Caco-2 (cell line): ENCODE data around the gene MEF2D. TPM values are rescaled to one million over a fixed set of nuclear protein-coding genes. Genes with fewer than 3 reads are reported as not detected.
A peak's percentile ranks its signal among the peaks of the same experiment; 100 is the strongest.

Experiments used
- BruUV-seq: library from RNA; stranded (reverse); fragments of 400-500 nt; replicated peaks from 2 replicates; lab custom pipeline; 2021; lab: Mats Ljungman, UMichigan
- CTCF ChIA-PET: fragments of 300-600 bp; sonication (Branson Sonifier 250); formaldehyde crosslinking; loops from one replicate; lab custom pipeline; 2022; ENCODE audit warnings: antibody characterized with exemption; lab: Charles Lee
- POLR2A ChIA-PET: fragments of 300-600 bp; sonication (Branson Sonifier 250); formaldehyde crosslinking; loops from one replicate; lab custom pipeline; 2022; ENCODE audit warnings: antibody characterized with exemption; lab: Charles Lee
- DNase-seq, 2 experiments: peaks; one replicate each; pipeline versions ENCODE4 v3.0.0 to v3.0.0-alpha.2; 2020 to 2022
- H3K27me3 ChIP-seq: replicated peaks from 2 replicates; pipeline ENCODE4 v1.6.0; 2011; ENCODE audit warnings: low read length; ENCODE audit not compliant: control insufficient read depth, insufficient read depth
- H3K36me3 ChIP-seq: 2 replicates; pipeline ENCODE4 v1.5.1; 2011; ENCODE audit warnings: low read length; ENCODE audit not compliant: control insufficient read depth, insufficient read depth
- H3K4me1 ChIP-seq: fragments of 250-450 bp; sonication (Bioruptor Pico); 2 replicates; pipeline ENCODE4 v1.5.1; 2020; ENCODE audit warnings: mild to moderate bottlenecking
- H3K4me3 ChIP-seq: 2 replicates; pipeline ENCODE4 v1.5.1; 2011; ENCODE audit warnings: low read depth, mild to moderate bottlenecking, control low read depth, low read length
- H3K9me3 ChIP-seq: fragments of 250-450 bp; sonication (Bioruptor Pico); 2 replicates; pipeline ENCODE4 v1.5.1; 2020; ENCODE audit warnings: mild to moderate bottlenecking, moderate library complexity
- H3K27ac Mint-ChIP-seq: one replicate; pipeline ENCODE4 v1.8.0; 2022; ENCODE audit warnings: mixed read lengths; ENCODE audit not compliant: unreplicated experiment
- H3K27me3 Mint-ChIP-seq: one replicate; pipeline ENCODE4 v1.8.0; 2022; ENCODE audit warnings: mixed read lengths; ENCODE audit not compliant: insufficient read depth, unreplicated experiment
- H3K36me3 Mint-ChIP-seq: one replicate; pipeline ENCODE4 v1.8.0; 2022; ENCODE audit warnings: mild to moderate bottlenecking, mixed read lengths; ENCODE audit not compliant: insufficient read depth, unreplicated experiment
- H3K4me1 Mint-ChIP-seq: one replicate; pipeline ENCODE4 v1.8.0; 2022; ENCODE audit warnings: low read depth, mixed read lengths; ENCODE audit not compliant: unreplicated experiment
- H3K4me3 Mint-ChIP-seq: one replicate; pipeline ENCODE4 v1.8.0; 2022; ENCODE audit warnings: mild to moderate bottlenecking, moderate library complexity, mixed read lengths; ENCODE audit not compliant: unreplicated experiment
- H3K9me3 Mint-ChIP-seq: one replicate; pipeline ENCODE4 v1.8.0; 2022; ENCODE audit warnings: mixed read lengths; ENCODE audit not compliant: unreplicated experiment
- CTCF ChIP-seq, 2 experiments: fragments of 200-600 bp in 1 of 2; IDR thresholded peaks; 1 replicate in 1 of 2; 2 replicates in 1 of 2; pipeline versions ENCODE4 v1.5.1 to v1.8.0; 2011 to 2022; ENCODE audit warnings: antibody characterized with exemption in 1 of 2, control low read depth in 1 of 2, inconsistent platforms in 1 of 2, low read depth in 1 of 2, low read length in 1 of 2, mild to moderate bottlenecking in 1 of 2, moderate library complexity in 1 of 2; ENCODE audit not compliant: insufficient read depth in 1 of 2, severe bottlenecking in 1 of 2, unreplicated experiment in 1 of 2
- intact Hi-C: fragments of 100-400 bp; cut with micrococcal nuclease; formaldehyde crosslinking; loops from one replicate; pipeline ENCODE4 v1.10.0; 2022; ENCODE audit not compliant: unreplicated experiment
- microRNA-seq: library from miRNA; unstranded; fragments of <30 nt; microRNA quantifications from one replicate; pipeline ENCODE4 v1.2.0, GENCODE V29; 2022
- total RNA-seq: library from RNA; stranded (reverse); gene quantifications from 2 replicates; pipeline ENCODE4 v1.2.3, GENCODE V29; 2022

Gene MEF2D
- total RNA-seq, 1 experiment from 2014 or later = 18.6 TPM

DNA sequence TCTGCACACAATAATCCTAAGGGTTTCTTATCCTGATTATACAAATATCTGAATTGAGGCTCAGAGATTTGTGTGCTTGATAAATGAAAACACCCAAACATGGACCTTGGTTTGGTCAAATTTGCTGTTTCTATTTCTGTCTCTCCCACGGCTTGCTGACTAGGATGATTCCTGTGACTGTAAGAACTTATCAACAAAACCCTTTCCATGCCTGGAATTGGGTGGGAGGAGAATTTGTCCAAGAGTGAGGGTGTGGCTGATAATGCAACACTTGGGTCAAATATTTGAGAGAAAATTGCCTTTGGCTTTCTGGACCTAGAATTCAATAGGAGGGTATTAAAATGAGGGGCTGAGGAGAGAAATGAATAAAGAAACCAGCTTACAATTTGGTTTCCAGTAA lies 83.6 kb downstream of the MEF2D start:
- Histone ChIP-seq H3K4me1 (peaks cover 27% of the 10 kb centered on the region), H3K4me3 (no peak overlapping the region), H3K27me3 (no peaks in the 10 kb centered on the region; the same call in 1 of the 2 replicates), H3K9me3 (no peaks in the 10 kb centered on the region), H3K36me3 (no peaks in the 10 kb centered on the region)
- DNase-seq = no peak
- Mint-ChIP-seq H3K9me3 (no peaks in the 10 kb centered on the region), H3K4me3 (no peak overlapping the region), H3K27ac (no peak overlapping the region), H3K4me1 (peaks cover 13% of the 10 kb centered on the region), H3K27me3 (peaks cover 3% of the 10 kb centered on the region), H3K36me3 (peaks cover 7% of the 10 kb centered on the region)
- ChIA-PET CTCF (interaction anchor here (1.0 to 1.2 kb wide), 2 partner anchors 31 kb away, joined by 4 read pairs; no protein-coding TSS in a partner anchor), POLR2A (no interaction called here)
- no TSS peak for BruUV-seq
- intact Hi-C loops = no loop called here
- no peak for TF ChIP-seq CTCF (IDR thresholded peaks at IDR 0.05; ENCODE audit: insufficient read depth in 1 of 2, low read depth in 1 of 2, low read length in 1 of 2, severe bottlenecking in 1 of 2, unreplicated experiment in 1 of 2)

DNA sequence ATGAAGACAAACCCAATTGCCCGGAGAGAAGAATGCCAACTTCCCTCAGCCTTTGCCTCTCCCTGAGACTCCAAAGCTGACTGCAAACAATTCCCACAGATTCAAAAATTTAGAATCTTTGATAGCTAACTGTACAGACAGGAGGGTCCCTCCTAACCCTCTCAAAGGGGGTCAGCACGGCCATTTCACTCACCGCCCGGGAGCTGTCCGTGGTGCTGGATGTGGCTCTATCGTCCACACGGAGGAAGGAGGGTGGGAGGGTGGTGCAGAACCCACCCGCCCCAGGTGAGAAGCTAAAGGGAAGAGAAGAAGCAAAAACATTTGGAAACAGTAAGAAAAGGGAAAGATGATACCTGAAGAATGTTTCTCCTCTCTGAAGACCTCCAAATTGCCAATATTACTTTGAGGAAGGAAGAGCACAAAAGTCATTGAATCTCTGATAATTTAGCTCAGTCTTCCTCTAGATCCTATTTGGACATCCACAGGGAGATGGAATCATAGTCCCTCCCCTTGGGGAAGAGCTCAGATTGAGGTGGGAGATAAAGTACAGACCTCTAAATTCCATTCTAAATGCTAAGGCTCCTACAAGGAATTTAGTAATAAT lies 86.0 kb downstream of the MEF2D start:
- intact Hi-C loops = no loop called here
- Histone ChIP-seq H3K27me3 (no peaks in the 10 kb centered on the region; the same call in 1 of the 2 replicates), H3K4me1 (peaks cover 13% of the 10 kb centered on the region), H3K4me3 (no peak overlapping the region), H3K36me3 (no peaks in the 10 kb centered on the region), H3K9me3 (no peaks in the 10 kb centered on the region)
- ChIA-PET CTCF (interaction anchor here (2.4 kb wide), 1 partner anchor 31 kb away, joined by 7 read pairs; no protein-coding TSS in a partner anchor), POLR2A (interaction anchor here (0.5 kb wide), 1 partner anchor 86 kb away, joined by 5 read pairs; no protein-coding TSS in a partner anchor)
- H3K27me3 Mint-ChIP-seq = no peaks in the 10 kb centered on the region
- peaks cover 10% of the 10 kb centered on the region for H3K4me1 Mint-ChIP-seq
- H3K4me3 Mint-ChIP-seq = no peak overlapping the region
- peak in 1 of 2 experiments; percentile 57 for DNase-seq
- BruUV-seq = no TSS peak
- no peak for TF ChIP-seq CTCF (IDR thresholded peaks at IDR 0.05; ENCODE audit: insufficient read depth in 1 of 2, low read depth in 1 of 2, low read length in 1 of 2, severe bottlenecking in 1 of 2, unreplicated experiment in 1 of 2)
- no peaks in the 10 kb centered on the region for H3K36me3 Mint-ChIP-seq
- H3K27ac Mint-ChIP-seq = no peak overlapping the region
- no peaks in the 10 kb centered on the region for H3K9me3 Mint-ChIP-seq

Small RNA genes within 50 kb of the gene (microRNA-seq; reads per million reads assigned to microRNA genes)
- not detected for gene MIR9-1

Other genes with a start within 250 kb of the MEF2D start
- gene SMG5, start 217.9 kb downstream of the MEF2D start, total RNA-seq = 146 and 155 TPM in 2 replicates
- 9.5 and 10.7 TPM in 2 replicates for gene TMEM79, start 216.4 kb downstream of the MEF2D start, total RNA-seq
- 63.9 and 74.4 TPM in 2 replicates for gene GLMP, start 205.1 kb downstream of the MEF2D start, total RNA-seq
- not detected in 2 replicates for gene VHLL, start 201.5 kb downstream of the MEF2D start, total RNA-seq
- gene CCT3, start 162.5 kb downstream of the MEF2D start, total RNA-seq = 340 and 380 TPM in 2 replicates
- 2.8 and 3.9 TPM in 2 replicates for gene TSACC, start 162.2 kb downstream of the MEF2D start, total RNA-seq
- 4.6 and 6.5 TPM in 2 replicates for gene RHBG, start 131.6 kb downstream of the MEF2D start, total RNA-seq
- gene IQGAP3, start 71.8 kb upstream of the MEF2D start, total RNA-seq = 35.8 and 37.6 TPM in 2 replicates
- gene TTC24, start 78.9 kb upstream of the MEF2D start, total RNA-seq = not detected in 2 replicates
- gene NAXE, start 91.0 kb upstream of the MEF2D start, total RNA-seq = 99.8 and 105 TPM in 2 replicates
- 52.5 and 53.5 TPM in 2 replicates for gene GPATCH4, start 100.7 kb upstream of the MEF2D start, total RNA-seq
- gene HAPLN2, start 118.6 kb upstream of the MEF2D start, total RNA-seq = not detected in 2 replicates
- not detected in 2 replicates for gene BCAN, start 141.3 kb upstream of the MEF2D start, total RNA-seq
- 18.0 and 22.7 TPM in 2 replicates for gene NES, start 176.6 kb upstream of the MEF2D start, total RNA-seq
- 27.1 and 30.6 TPM in 2 replicates for gene CRABP2, start 204.8 kb upstream of the MEF2D start, total RNA-seq
- 26.6 and 27.6 TPM in 2 replicates for gene METTL25B, start 227.7 kb upstream of the MEF2D start, total RNA-seq
- 42.3 and 44.1 TPM in 2 replicates for gene ISG20L2, start 228.0 kb upstream of the MEF2D start, total RNA-seq
- 52.6 and 54.2 TPM in 2 replicates for gene MRPL24, start 240.3 kb upstream of the MEF2D start, total RNA-seq